Body of pancreas (tissue), 4 donors: ENCODE data around the gene SNX32.

Experiments used
- POLR2A ChIP-seq, 3 donors: fragments of 450-650 bp; IDR thresholded peaks; one replicate each; pipeline ENCODE4 v1.6.1; 2016; ENCODE audit warnings: antibody characterized with exemption in 3 of 3, mild to moderate bottlenecking in 2 of 3
- TF ChIP-seq, protein P1 (sequence below), 7 experiments: fragments of 450-650 bp in 4 of 7; fragments of 200-600 bp in 3 of 7; sonication (generic) in 3 of 7; IDR thresholded peaks; one replicate each; pipeline ENCODE4 v1.5.1; 2016 to 2019; ENCODE audit warnings: antibody characterized with exemption in 7 of 7

- TF ChIP-seq, protein P1, sequence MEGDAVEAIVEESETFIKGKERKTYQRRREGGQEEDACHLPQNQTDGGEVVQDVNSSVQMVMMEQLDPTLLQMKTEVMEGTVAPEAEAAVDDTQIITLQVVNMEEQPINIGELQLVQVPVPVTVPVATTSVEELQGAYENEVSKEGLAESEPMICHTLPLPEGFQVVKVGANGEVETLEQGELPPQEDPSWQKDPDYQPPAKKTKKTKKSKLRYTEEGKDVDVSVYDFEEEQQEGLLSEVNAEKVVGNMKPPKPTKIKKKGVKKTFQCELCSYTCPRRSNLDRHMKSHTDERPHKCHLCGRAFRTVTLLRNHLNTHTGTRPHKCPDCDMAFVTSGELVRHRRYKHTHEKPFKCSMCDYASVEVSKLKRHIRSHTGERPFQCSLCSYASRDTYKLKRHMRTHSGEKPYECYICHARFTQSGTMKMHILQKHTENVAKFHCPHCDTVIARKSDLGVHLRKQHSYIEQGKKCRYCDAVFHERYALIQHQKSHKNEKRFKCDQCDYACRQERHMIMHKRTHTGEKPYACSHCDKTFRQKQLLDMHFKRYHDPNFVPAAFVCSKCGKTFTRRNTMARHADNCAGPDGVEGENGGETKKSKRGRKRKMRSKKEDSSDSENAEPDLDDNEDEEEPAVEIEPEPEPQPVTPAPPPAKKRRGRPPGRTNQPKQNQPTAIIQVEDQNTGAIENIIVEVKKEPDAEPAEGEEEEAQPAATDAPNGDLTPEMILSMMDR (IDR thresholded peaks at IDR 0.05): no peak
- no peak for TF ChIP-seq POLR2A (IDR thresholded peaks at IDR 0.05)
Observed at GRCh38 chr11:65821107-65821506, 12.7 kb upstream of the SNX32 start.
